T follicular helper cell (primary cell): Measurements from ENCODE around the gene SPATA24.
"Not testable (repeated sequence)": the region's sequence is repeated elsewhere in the genome, so short reads cannot be mapped to it uniquely, and the experiment has no call there.

ENCODE experiments used
- DNase-seq: peaks from one replicate; pipeline ENCODE4 v3.0.0-alpha.2; 2020; ENCODE audit warnings: low read depth

SPATA24 gene

GRCh38 chr5:139394654-139395566 lies 9.0 kb downstream of the SPATA24 start, which contains the start of gene PROB1:
Gene PROB1, minus strand, starts transcription at chr5:139395104. Its CDS starts 23 bp downstream, at chr5:139395081.
- no peak for DNase-seq

GRCh38 chr5:139394123-139394653 lies 9.7 kb downstream of the SPATA24 start:
- peak; percentile 38 for DNase-seq

GRCh38 chr5:139393497-139394122 lies 10.3 kb downstream of the SPATA24 start:
- DNase-seq = no peak

- peak; percentile 60 for DNase-seq
Measured at GRCh38 chr5:139392678-139393496, 11.0 kb downstream of the SPATA24 start.

DNA sequence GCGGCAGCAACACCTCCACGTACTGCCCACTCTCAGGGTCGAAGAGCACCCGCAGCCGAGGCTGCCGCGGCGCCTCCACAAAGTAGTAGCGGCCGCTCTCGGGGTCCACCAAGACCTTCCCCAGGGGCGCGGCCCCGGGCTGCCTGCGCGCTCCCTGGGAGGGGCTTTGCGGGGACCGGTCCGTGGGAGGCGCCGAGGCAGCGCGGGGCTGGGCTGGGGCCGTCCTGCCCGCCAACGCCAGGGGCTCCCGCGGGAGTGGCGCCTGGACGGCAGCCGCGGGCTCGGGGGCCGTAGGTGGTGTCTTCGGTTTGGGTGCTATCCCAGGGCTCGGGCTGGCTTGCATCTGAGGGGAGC lies 11.6 kb downstream of the SPATA24 start:
- no peak for DNase-seq

DNA sequence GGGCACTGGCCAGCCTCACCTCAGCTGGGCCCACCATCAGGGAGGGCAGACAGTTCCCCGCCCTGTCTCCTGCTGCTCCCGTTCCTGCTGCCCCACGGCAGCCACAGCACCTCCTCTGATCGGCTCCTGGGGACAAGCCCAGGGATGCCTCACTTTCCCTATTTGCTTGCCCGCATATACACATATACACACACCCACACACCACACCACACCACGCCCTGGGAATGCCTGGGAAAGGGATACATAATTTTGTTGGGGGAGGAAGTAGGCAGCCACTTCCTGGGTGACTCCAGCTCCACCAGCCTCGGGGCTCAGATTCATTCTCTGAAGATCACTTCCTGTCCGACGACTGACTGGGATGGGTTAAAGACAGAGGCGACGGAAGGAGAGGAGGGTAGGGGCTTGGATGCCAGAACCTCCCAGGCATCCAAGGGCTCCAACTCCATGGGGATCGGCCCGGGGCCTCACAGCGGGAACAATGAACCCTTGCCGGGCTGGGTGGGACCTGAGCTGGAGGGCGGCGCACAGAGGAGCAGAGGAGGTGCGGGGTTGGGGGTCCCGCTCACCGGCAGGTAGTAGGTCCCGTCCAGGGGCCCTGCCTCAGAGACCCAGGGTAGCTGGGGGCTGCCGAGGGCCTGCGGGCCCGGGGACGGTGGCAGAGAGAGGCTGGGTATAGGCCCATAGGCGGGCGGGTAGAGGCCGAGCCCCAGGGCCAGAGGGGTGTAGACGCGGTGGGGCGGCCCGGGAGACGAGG lies 12.1 kb downstream of the SPATA24 start:
- DNase-seq = no peak

DNA sequence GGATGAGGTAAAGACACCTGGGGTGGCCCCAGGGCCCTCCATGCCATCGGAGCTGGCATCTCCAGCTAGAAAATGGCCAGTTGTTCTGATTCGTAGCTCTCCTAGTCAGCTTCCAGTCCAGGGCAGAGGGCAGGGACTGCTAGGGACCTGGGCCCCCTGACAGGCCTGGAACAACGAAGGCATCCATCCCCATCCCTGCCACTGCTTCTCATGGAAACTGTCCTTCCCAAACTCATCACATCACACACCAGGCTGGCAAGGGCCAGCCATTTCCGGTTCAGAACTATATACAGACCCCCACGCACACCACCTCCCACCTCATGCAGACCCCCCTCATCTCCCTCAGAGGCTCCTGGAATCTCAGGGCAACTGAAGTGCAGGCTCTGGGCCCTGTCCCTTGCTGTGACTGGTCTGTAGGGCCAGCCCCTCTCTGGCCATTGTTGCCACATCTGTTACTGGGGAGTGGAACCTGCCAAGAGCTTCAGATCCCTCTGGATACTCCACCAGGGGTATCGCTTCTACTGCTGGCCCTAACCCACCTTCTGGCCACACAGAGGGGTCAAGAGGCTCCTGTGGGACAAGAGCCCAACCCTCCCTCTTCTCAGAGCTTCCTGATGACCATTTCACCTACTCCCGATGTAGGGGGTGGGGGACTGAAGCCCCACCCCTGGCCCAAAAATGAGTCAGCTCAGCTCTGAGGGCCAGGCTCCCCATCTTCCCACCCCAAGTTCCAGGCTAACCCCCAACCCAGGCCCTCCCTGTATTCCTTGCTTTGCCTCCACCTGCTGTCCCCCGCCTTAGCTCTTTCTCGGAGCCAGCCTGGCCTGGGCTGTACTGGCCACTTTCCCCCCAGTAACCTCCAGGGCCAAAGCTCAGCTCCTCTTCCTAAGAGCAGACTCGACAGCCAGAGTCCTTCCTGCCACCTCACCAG lies 13.0 kb downstream of the SPATA24 start:
- DNase-seq = no peak

DNA sequence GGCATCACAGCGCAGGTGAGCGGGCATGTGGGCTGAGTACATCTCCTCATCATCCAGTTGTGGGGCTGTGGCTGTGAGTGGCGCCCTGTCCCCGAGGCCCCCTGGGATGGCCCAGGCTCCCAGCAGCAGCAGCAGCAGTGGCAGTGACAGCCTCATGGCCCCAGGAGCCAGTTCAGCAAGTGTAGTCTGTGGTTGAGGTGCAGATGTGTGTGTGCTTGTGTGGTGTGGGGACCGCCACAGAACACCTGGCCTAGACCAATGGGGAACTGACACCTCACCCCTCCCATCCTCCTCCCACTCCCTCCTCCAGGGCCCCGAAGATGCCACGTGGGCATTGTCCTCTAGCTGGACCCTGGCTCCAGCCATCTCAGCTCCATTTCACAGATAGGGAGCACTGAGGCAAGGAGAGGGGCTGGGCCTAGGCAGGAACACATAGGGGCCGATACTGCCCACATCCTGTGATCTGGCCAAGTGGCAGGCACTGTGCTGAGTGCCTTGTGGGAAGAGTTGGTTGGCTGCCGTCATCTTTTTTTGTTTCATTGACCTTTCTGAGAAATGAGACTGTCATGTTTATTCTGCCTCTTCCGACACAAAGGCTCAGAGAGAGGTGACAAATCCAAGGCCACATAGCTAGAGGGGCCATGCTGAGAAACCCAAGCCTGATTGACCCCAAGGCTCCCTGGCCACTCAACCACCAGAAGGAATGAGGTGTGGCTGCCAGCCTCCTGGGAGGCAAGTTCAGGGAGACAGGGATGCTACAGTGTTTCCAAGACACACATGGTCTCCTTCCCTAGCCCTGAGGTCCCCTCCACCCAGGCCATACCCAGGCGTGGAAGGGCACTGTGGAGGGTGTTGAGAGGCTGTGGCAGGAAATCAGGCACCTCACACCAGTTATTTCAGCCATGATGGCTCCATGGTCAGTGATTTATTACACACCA lies 13.9 kb downstream of the SPATA24 start, which contains the start of gene MZB1:
TSS of gene MZB1 (minus strand) at position 213 of the 938 bp plus-strand sequence. CDS start at position 156, 57 bp downstream.
- peak; percentile 12 for DNase-seq

DNA sequence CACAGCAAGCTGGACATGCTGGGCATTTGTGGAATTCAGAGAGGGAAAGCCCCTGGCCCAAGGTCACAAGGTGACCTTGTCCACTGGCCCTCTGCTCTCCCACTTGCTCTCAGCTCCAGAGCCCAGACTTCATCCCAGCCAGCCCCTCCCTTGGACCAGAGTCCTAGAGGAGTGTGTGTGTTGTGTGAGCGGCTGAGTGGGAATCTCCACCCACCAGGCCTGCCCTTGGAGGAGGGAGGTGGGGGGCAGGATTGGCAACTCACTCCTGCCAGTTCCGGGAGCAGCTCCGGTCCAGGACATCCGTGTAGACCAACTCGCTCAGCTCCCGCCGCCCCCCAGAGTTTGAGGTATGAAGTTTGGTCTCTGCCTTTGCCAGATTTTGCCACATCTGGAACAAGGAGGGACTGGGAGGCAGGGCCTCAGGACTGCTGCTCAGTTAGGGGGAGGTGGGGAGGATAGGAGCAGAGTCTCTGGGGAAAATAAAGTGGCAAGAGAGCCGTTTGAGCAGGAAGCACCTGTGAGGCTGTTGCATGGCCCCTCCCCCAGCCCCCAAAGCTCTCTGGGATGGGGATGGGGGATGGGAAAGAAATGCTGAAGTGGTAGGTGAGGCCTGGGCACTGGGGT lies 15.6 kb downstream of the SPATA24 start:
- DNase-seq = no peak

- DNase-seq = no peak
Measured at GRCh38 chr5:139387611-139388197, 16.2 kb downstream of the SPATA24 start.

DNA sequence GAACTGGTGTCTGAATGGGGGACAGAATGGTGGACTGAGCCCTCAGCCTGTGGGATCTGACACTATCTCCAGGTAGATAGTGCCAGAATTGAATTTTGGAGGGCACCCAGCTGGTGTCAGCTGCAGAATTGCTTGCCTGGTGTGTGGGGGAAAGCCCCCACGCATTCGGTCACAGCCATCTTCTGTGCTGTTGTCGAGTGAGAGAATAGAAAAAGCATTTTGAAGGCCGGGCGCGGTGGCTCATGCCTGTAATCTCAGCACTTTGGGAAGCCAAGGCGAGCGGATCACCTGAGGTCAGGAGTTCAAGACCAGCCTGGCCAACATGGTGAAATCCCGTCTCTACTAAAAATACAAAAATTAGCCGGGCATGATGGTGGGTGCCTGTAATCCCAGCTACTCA lies 16.9 kb downstream of the SPATA24 start:
- DNase-seq = not testable (repeated sequence)

DNA sequence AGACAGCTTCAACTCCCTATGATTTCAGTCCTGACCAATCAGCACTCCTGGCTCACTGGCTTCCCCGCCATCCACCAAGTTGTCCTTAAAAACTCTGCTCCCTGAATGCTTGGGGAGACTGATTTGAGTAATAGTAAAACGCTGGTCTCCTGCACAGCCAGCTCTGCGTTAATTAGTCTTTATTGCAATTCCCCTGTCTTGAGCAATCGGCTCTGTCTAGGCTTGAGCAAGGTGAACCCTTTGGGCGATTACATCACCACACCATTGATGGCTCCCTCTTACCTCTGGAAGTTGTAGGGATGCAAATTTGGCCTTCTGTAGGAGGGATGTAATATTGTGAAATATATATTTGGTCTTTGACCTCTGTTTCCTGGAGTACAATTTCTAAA lies 17.8 kb downstream of the SPATA24 start:
- no peak for DNase-seq

GRCh38 chr5:139385061-139386049 lies 18.5 kb downstream of the SPATA24 start:
- no peak for DNase-seq

GRCh38 chr5:139384591-139385051 lies 19.3 kb downstream of the SPATA24 start:
- no peak for DNase-seq

GRCh38 chr5:139383993-139384590 lies 19.8 kb downstream of the SPATA24 start:
- no peak for DNase-seq

DNA sequence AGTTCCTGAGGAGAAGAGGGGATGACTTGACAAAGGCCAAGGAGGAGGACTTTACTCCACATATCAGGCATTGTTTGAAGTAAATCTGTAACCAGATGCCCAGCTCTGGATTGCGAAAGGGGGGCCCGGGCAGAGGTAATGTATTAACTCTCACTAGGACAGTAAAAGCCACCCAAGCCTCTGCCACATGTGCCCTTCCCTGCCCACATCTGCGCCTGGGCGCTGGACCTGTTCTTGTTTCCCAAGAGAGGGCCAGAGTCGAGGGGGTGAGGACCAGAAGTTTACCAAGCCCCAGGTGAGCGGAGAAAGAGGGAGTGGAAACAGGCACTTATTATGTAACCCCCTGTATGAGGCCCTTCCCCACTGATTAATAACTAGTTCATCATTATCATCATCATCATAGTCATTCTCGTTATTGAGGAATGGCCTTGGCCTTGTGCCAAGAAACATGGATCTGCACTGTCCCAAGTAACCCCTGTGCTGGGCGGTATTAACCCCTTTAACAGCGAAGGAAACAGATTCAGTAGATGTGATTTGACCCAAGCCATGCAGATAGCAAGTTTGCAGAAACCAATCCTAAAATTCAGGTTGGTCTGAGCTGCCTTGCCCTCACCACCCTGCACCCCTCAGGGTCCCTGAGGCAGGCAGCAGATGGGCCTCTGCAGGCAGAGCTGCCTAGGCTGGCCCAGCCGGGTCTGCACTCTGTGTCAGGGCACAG lies 20.5 kb downstream of the SPATA24 start, which contains the start of gene SLC23A1:
TSS of gene SLC23A1 (minus strand) at position 23 of the 718 bp plus-strand sequence. CDS start 44 bp downstream, outside the sequence.
- DNase-seq = no peak
